ENCODE results near the gene OBSCN. TPM values are rescaled to one million over a fixed set of nuclear protein-coding genes. Genes with fewer than 3 reads are reported as not detected.
A peak's percentile ranks its signal among the peaks of the same experiment; 100 is the strongest.

Gene OBSCN
- total RNA-seq, 1 donor from 2014 or later = 316 TPM

GRCh38 chr1:228212966-228213844, 5.4 kb downstream of the OBSCN start:
- Histone ChIP-seq H3K36me3 (peaks cover 47% of the 10 kb centered on the region), H3K4me3 (peak overlapping the region; percentile 65), H3K4me1 (peaks cover 89% of the 10 kb centered on the region), H3K9me3 (replicated peaks) (no peaks in the 10 kb centered on the region), H3K27ac (replicated peaks) (peak overlapping the region; percentile 68), H3K27me3 (ENCODE audit: low read depth) (peaks cover 31% of the 10 kb centered on the region)
- peak; percentile 57 for TF ChIP-seq CTCF (IDR thresholded peaks at IDR 0.05; ENCODE audit: borderline replicate concordance)
- intact Hi-C loops (cut with micrococcal nuclease) = no loop called here
- peak; percentile 85 for DNase-seq

- Histone ChIP-seq H3K27me3 (ENCODE audit: low read depth) (peaks cover 28% of the 10 kb centered on the region), H3K4me3 (peak overlapping the region; percentile 65), H3K36me3 (peaks cover 56% of the 10 kb centered on the region), H3K9me3 (replicated peaks) (no peaks in the 10 kb centered on the region), H3K4me1 (peaks cover 91% of the 10 kb centered on the region), H3K27ac (replicated peaks) (peak overlapping the region; percentile 68)
- no peak for TF ChIP-seq CTCF (IDR thresholded peaks at IDR 0.05; ENCODE audit: borderline replicate concordance)
- DNase-seq = no peak
- intact Hi-C loops (cut with micrococcal nuclease) = no loop called here
Measured at GRCh38 chr1:228213917-228214808, 6.3 kb downstream of the OBSCN start.

GRCh38 chr1:228214921-228215662, 7.2 kb downstream of the OBSCN start:
- peaks cover 22% of the 10 kb centered on the region for H3K27me3 ChIP-seq (ENCODE audit: low read depth)
- TF ChIP-seq CTCF (IDR thresholded peaks at IDR 0.05; ENCODE audit: borderline replicate concordance) = no peak
- intact Hi-C loops (cut with micrococcal nuclease) = no loop called here
- peak overlapping the region; percentile 44 for H3K27ac ChIP-seq (replicated peaks)
- H3K4me1 ChIP-seq = peaks cover 91% of the 10 kb centered on the region
- no peaks in the 10 kb centered on the region for H3K9me3 ChIP-seq (replicated peaks)
- DNase-seq = no peak
- H3K36me3 ChIP-seq = peaks cover 65% of the 10 kb centered on the region
- no peak overlapping the region for H3K4me3 ChIP-seq

GRCh38 chr1:228215663-228216116, 7.8 kb downstream of the OBSCN start:
- H3K36me3 ChIP-seq = peaks cover 71% of the 10 kb centered on the region
- peaks cover 88% of the 10 kb centered on the region for H3K4me1 ChIP-seq
- TF ChIP-seq CTCF (IDR thresholded peaks at IDR 0.05; ENCODE audit: borderline replicate concordance) = no peak
- intact Hi-C loops (cut with micrococcal nuclease) = no loop called here
- no peaks in the 10 kb centered on the region for H3K9me3 ChIP-seq (replicated peaks)
- no peak for DNase-seq
- peaks cover 22% of the 10 kb centered on the region for H3K27me3 ChIP-seq (ENCODE audit: low read depth)
- no peak overlapping the region for H3K4me3 ChIP-seq
- H3K27ac ChIP-seq (replicated peaks) = peak overlapping the region; percentile 44

All from left ventricle myocardium inferior (tissue), 1 donor.